SIG-M5 (cell line): Measurements from ENCODE around the gene HPS1.

ENCODE experiments used
- DNase-seq: peaks from one replicate; lab custom pipeline; 2025; lab: John Stamatoyannopoulos, UW

Gene HPS1

DNA sequence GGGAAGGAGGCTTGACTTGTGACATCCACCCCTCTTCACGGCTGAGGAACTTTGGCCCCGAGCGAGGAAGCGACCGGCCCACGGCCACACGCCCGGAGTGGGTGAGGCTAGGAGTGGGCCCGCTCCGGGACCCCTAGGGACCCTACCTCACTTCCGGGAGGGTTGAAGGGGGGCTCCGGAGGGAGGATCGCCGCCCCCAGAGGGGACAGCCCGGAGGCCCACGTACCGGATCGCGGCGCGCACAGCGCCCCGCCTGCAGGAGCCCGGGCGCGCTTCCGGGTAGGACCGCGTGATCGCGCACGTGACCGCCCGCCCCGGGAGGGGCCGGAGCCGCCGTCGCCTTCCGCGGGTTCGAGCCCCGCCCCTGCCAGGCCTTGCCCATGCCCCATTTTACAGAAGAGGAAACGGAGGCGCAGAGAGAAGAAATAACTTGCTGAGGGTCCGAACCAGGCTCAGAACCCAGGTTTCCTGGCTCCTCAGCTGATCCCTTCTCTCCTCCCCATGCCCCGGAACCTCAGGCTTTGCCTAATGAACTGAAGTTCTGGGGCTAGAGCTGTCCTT is at the start of gene HPS1:
HPS1 (minus strand) TSS at position 275 of the 561 bp plus-strand sequence. CDS start 3,695 bp downstream, outside the sequence.
- no peak for DNase-seq

GRCh38 chr10:98492763-98493162 is 46.0 kb upstream of the HPS1 start:
- DNase-seq, result no peak

DNA sequence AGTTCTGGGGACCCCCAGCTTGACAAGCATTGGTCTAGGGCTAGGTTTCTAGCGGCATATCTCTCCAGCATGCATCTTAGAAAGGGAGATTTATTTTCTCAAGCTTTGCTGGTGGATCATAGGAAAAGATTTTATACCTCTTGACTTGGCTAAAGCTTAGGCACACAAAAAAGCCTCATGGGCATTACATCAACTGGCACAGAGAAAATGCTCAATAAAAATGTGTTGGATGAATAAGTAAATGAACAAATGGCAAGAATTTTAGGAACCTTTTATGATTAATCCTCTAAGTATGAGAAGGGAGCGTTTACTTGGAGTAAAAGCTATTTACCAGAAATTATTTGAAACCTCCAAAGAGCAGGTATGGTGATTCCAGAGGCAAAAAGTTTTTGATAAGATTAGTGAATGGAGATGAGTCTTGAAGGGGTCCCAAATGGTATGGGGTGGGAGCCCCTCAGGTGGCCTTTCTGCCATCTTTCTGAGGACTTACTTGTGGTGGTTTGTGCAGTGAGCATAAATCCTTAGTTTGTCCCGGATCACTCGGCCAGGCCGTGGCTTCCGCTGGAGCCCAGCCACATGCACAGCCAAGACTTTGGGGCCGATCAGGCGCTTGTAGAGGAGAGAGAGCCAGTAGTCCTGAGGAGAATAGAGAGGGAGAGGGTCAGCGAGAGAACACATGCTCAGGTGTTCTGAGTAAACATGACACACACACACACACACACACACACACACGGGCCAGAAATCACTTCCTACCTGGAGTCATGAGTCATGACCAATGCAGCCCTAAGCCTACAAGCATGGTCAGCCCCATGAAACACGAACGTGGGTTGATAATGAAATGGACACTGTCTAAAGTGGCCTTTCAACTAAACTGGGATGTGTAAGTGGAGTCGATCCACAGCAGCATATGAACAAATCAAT is 43.1 kb upstream of the HPS1 start:
- DNase-seq, result no peak

DNA sequence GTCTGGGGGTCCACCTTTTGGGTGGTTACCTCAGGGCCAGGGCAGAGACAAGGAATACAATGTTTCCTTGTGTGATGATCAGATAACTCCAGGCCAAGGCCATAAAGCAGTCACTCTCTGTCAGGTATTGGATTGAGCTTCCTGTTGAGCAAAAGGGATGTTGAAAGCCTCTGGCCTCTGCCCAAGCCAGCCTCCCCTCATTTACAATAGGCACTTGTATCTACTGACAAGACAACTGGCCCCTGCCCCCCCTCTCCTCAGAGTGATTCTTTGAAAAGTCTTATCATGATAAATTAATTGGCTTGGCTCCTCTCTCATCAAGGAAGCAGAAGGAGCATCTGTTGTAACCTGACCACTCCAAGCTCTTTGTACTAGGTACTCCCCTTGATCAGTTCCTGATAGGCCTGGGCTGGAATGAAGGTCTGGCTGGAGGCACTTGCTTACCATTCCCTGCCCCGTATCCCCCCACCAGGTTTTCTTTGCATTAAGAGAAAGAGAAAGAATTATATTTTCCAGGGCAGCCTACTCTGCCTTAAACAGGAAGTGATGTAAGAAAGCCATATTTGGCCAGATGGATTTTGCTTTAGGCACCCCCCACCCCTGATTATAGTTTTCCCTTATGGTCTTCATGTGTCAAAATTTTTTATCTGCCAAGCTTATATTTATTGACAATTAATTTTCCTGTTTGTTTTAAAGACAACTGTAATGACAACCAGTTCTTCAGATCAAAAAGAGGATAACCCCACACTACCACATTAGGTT is 42.1 kb upstream of the HPS1 start:
- no peak for DNase-seq

DNA sequence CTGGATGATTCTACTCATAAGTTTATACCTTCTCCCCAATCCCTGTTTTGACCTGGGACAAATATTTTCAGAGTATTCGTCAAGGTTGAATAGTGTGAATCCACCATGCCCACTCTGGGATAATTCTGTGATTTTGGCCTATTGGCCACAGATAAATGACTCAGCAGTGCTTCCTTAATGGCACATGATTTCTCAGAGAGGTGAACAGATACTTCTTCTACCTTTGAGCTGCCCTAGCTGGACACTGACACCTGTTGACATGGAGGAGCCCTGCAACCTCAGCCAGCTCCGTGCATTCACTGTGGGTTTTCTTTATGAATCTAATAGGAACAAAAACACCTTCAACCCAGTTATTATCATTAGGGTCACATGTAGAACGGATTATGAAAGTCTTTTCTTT is 40.9 kb upstream of the HPS1 start:
- DNase-seq, result no peak

DNA sequence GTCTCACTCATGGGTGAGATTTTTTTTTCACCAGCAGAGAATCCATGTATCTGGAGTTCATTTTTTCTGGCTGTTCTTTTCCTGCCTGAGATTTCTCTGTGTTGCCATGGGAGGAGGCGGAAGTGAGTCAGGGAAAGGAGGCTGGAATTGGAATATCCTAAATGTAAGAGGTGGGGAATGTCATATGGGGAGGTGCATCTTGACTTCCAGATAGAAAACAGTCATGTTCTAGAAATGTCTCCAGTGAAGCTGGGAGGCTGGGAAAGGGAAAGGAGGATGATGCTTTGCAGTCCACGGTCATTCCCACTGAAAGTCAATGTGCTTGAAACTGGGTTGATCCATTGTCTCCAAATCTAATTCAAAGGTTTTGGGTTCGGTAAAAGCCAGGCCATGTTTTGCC is 39.7 kb upstream of the HPS1 start:
- DNase-seq, result no peak

DNA sequence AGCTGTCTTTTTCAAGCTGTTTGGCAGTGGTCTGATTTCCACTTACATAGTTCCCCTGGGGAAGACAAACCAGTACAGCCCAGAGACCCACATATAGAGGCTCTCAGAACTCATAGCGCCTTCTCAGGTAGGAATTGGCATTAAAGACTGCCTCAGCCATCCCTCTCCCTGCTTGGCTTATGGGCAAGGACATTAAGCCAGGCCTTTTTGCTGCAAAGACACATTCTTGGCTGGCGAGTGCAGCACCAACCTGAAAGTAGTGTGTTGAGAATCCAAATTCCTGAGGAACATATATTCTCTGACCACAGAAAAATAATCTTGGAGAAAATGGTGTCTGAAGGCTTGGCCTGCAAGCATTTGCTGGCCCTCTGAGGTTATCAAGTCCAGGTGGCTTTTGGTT is 39.2 kb upstream of the HPS1 start:
- DNase-seq, result no peak

DNA sequence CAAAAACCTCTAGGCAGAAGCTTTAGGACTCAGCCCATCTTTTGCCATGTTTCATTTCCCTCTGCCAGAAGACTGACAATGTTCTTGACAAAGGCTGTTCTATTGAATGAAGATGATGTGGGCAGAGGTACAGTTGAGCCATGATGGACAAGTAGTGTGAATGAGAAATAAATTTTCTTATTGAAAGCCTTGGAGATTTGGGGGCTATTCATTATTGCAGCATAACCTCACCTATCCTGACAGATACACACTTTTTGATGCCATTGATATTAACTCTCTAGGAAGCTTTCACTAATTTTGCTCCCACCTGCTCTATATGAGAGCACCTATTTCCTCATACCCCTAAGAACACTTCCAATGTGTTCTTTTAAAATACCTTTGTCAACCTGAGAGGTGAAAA is 36.9 kb upstream of the HPS1 start:
- DNase-seq, result no peak

GRCh38 chr10:98482096-98482495 is 35.4 kb upstream of the HPS1 start:
- no peak for DNase-seq

DNA sequence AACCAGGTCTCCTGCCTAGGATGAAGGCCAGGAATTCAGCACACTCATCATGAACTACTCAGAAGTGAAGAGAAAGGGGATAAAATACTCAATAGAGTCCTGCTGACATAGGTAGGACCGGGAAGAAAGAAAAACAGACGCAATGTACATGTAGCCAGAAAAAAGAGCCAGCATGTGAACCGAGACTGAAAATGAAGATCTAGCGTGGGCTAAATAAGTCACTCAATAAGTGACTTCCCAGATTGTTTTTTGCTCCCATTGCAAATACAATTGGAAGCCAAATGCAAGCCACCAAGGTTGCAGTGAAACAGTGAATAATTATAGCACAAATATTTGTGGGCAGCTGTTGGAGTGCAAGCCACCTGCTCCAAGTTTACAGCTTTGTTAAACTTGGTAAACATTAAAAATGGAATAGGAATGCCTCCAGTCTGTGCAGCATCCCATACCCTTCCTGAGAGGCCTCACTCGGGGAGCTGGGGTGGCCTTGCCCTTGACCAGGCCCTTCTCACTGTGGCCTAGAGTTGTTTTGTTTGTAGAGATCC is 34.7 kb upstream of the HPS1 start:
- DNase-seq, result no peak

DNA sequence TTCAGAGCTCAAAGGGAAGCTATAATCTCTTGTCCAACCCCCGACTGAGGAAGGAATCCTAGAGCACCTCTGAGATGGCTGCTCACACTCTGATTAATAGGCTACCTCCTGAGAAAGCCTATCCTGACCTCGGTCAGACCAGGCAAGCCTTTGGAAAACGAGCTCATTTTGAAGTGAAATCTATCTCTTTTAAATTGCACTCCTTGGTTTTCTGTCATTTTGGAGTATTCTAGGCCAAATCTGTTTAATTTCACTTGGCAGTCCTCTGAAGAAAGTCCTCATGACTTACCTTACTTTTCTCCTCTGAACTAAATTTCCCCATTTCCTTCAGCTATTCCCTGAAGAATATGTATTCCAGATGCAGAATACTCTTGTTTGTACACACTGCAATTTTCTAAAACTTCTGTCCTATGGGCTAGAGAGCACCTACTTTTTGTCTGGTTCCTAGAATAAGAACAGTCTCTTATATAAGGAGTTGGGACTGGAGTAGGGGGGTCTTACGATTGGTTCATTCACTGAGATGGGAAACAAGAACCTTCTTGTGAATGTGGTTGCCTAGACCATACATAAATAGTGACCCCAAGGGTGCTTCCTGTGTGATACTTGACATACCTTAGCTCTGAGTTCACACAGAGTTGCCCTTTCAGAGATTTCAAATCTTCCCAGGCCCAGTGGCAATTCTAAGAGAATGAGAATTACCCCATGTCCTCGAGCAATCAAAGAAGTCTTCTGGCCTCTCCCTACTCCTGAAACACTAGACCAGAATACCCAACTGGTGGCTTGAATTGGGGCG is 31.9 kb upstream of the HPS1 start:
- no peak for DNase-seq

DNA sequence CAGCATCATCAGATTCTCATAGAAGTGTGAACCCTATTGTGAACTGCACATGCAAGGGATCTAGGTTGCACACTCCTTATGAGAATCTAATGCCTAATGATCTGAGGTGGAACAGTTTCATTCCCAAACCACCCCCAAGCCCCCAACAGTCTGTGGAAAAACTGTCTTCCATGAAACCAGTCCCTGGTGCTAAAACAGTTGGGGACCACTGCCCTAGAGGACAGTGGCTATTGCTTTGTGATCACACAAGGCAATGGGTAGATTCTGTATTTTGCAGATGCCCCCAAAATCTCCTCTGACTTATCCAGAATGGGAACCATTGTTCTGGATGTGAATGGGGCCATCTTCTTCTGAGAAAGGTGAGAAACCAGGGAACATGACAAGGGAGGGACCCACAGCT is 31.1 kb upstream of the HPS1 start:
- no peak for DNase-seq

DNA sequence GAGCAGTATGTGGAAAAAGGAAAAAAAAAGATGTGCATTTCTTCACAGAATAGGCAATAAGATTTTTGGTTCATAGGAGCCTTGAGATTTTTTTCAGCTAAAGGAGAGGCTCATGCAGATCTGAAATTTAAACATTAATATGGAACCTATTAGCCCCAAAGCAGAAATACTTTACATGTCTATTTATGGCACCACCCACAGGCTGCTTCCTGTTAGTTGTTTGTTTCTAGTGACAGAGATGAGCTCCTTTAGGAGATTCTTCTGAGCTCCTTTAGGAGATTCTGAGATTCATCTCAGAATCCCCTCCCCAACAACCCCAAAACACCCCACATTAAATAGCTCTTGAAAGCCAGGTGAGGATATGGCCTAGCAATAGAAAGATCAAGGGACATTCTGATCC is 27.9 kb upstream of the HPS1 start:
- no peak for DNase-seq

DNA sequence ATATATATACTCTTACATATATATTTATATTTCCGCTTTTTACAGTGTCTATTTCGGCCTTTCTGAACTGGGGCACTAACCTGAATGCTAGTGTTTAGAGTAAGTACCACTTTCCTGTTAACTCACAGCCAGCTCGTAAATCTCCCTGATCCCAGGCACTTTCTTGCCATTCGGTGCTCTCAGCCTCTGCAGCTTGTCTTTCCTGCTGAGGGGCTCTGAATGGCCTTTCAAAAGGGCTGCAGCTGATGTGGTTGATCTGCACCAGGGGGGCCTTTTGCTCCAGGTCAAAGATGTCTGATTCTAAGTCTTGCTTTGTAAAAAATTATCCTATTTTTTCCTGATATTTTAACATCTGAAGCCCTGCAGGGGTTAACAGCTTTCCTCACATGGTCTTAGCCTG is 25.5 kb upstream of the HPS1 start:
- DNase-seq, result no peak

DNA sequence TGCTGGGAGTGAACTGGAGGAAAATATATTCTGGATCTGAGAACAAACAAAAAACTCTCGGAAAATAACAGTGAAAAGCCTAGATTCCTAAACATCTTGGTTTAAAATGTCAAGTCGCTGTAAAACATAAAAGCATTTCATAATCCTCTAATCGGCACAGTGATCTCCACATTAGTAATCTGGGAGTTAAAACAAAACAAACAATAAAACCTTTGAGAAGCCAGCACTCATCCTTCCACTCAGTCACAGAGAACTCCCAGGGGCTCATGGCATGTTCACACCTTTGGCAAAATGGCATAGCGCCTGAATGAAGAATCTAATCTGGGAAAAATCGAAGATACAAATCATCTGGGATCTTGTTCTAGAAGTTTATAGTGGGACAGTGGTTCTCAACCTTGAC is 24.1 kb upstream of the HPS1 start:
- no peak for DNase-seq

- no peak for DNase-seq
Measured at GRCh38 chr10:98469001-98469931, 22.5 kb upstream of the HPS1 start.

DNA sequence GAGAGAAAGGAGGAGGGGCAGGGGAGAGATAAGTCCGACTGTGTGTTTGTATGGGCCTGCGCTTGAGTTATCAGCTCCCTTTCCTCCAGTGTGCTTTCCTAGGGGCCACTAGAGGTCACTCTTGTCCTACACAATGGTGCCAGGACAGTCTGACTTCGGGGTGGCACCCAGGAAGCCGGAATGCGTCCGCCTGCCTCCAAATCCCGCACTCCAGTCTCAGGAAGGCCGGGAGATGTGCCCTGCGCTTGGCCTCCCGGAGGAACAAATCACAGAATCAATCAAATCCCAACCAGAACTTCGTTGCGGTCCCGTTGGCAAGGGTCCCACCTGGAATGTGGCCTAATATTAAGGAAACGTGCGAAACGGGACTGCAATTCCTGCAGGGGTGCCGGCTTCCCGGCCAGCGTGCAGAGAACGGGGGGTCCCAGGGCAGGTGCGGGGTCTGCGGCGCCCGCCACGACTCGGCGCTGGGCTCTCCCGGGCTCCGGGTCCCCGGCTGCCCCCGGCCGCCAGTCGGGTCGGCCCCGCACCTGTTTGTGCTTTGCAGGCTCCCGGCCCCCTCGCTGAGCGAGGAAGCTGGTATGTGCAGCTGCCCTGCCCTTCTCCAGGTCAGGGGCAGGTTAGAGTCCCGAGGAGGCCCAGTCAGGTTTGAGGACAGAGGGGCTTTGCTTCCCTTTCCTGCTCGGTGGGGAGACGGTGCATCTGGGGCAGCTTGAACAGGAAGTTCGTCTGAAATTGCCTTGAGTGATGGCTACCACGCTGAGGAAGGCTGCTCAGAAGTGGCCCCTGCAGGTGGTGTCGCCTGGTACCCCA is 21.0 kb upstream of the HPS1 start:
- peak; percentile 30 for DNase-seq

DNA sequence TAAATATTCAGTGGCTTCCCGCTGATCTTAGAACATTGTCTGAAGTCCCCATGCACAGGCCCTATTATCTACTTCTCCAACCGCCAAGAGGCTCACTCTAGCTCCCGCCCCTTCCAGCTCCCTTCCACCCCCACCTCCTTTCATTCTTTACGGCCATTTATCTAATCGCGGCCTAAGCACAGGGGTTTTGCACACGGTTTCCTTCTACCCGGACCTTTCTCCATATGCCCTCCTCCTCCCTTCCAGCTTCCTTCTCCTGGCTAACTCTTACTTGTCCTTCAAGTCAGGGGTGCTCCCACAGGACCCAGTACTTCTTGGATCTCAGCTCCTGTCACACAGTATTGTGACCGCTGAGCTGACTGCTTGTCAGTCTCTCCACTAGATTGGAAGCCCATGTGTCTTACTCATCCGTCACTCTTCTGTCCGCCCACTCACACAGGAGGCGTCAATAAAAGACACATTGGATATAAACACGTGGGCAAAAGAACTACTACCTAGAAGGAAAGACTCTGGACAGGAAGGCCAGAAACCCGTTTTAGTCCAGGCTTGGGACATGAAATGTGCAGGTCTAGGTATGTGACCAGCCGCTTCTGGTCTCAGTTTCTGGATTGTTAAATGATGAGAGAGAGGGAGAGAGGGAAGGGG is 20.2 kb upstream of the HPS1 start:
- DNase-seq, result no peak

- no peak for DNase-seq
Measured at GRCh38 chr10:98465866-98466265, 19.1 kb upstream of the HPS1 start.
